GM12878 (cell line): ENCODE data around the gene DRICH1. TPM values are rescaled to one million over a fixed set of nuclear protein-coding genes. Genes with fewer than 3 reads are reported as not detected.

Source experiments
- ATAC-seq: fragments of 200-7000 bp; cut with Tn5 transposase; 3 replicates; pipeline ENCODE4 v1.9.1; 2020; ENCODE audit warnings: mild to moderate bottlenecking, moderate library complexity
- BruUV-seq: library from RNA; stranded (reverse); fragments of 400-500 nt; replicated peaks from 2 replicates; lab custom pipeline; 2021; lab: Mats Ljungman, UMichigan
- CTCF ChIA-PET: fragments of 300-600 bp; sonication (Branson Sonifier 250); formaldehyde crosslinking; extraction: SDS; loops from one replicate; lab custom pipeline; 2021; ENCODE audit warnings: inconsistent platforms; lab: Yijun Ruan, JAX
- POLR2A ChIA-PET: fragments of 350-600 bp; formaldehyde crosslinking; extraction: SDS; loops from one replicate; lab custom pipeline; 2021; ENCODE audit warnings: inconsistent platforms; lab: Charles Lee
- RAD21 ChIA-PET: fragments of 300-600 bp; sonication (Branson Sonifier 250); formaldehyde crosslinking; loops from one replicate; lab custom pipeline; 2023; ENCODE audit warnings: antibody characterized with exemption; ENCODE audit not compliant: unreplicated experiment; lab: Charles Lee
- SMC1A ChIA-PET: fragments of 300-600 bp; sonication (Branson Sonifier 250); formaldehyde crosslinking; loops from one replicate; lab custom pipeline; 2023; ENCODE audit not compliant: unreplicated experiment, uncharacterized antibody; lab: Charles Lee
- DNase-seq: peaks from one replicate; pipeline ENCODE4 v3.0.0-alpha.2; 2011; ENCODE audit warnings: low read depth, low spot score
- FAIRE-seq: peaks from 3 replicates; lab custom pipeline; 2011; peaks lifted over from hg19 to GRCh38; lab: Jason Lieb, UNC
- H2AFZ ChIP-seq: 2 replicates; pipeline ENCODE4 v1.6.0; 2011; ENCODE audit warnings: low read depth, low read length, control low read depth; ENCODE audit not compliant: control insufficient read depth
- H3K27ac ChIP-seq: 2 replicates; pipeline ENCODE4 v1.5.1; 2011; ENCODE audit warnings: control low read depth; ENCODE audit not compliant: control insufficient read depth, insufficient read depth
- H3K27me3 ChIP-seq, 2 experiments: replicated peaks in 1 of 2; 2 replicates each; pipeline versions ENCODE4 v1.6.0 to v1.6.1; 2011; ENCODE audit warnings: low read length in 1 of 2; ENCODE audit not compliant: control insufficient read depth in 2 of 2, insufficient read depth in 2 of 2
- H3K36me3 ChIP-seq, 2 experiments: 2 replicates each; pipeline ENCODE4 v1.5.1; 2011; ENCODE audit warnings: low read length in 1 of 2; ENCODE audit not compliant: control insufficient read depth in 2 of 2, insufficient read depth in 2 of 2
- H3K4me1 ChIP-seq: 2 replicates; pipeline ENCODE4 v1.6.1; 2011; ENCODE audit warnings: mild to moderate bottlenecking, low read length, moderate library complexity, mixed read lengths; ENCODE audit not compliant: control insufficient read depth, insufficient read depth
- H3K4me2 ChIP-seq: 2 replicates; pipeline ENCODE4 v1.6.0; 2011; ENCODE audit warnings: control low read depth; ENCODE audit not compliant: control insufficient read depth, insufficient read depth
- H3K4me3 ChIP-seq: fragments of 200-600 bp; sonication (generic); 2 replicates; pipeline ENCODE4 v1.5.1; 2016
- H3K79me2 ChIP-seq: 2 replicates; pipeline ENCODE4 v1.6.0; 2011; ENCODE audit warnings: low read length; ENCODE audit not compliant: control insufficient read depth, insufficient read depth
- H3K9ac ChIP-seq: 2 replicates; pipeline ENCODE4 v1.8.0; 2011; ENCODE audit warnings: low read length, control low read depth, mixed read lengths; ENCODE audit not compliant: control insufficient read depth, insufficient read depth
- H3K9me3 ChIP-seq: replicated peaks from 3 replicates; pipeline ENCODE4 v1.5.1; 2011; ENCODE audit warnings: mild to moderate bottlenecking, low read length; ENCODE audit not compliant: control insufficient read depth, insufficient read depth
- H4K20me1 ChIP-seq: 2 replicates; pipeline ENCODE4 v1.6.0; 2011; ENCODE audit not compliant: control insufficient read depth, insufficient read depth
- BCL11A ChIP-seq: IDR thresholded peaks from 2 replicates; pipeline ENCODE4 v1.6.1; 2011; ENCODE audit warnings: low read depth, low read length
- CBFB ChIP-seq: IDR thresholded peaks from 2 replicates; pipeline ENCODE4 v1.6.1; 2016; ENCODE audit warnings: antibody characterized with exemption, low read depth
- CREB1 ChIP-seq: IDR thresholded peaks from 2 replicates; pipeline ENCODE4 v1.6.1; 2012; ENCODE audit warnings: low read depth, mild to moderate bottlenecking, inconsistent platforms
- EZH2 ChIP-seq: IDR thresholded peaks from 2 replicates; pipeline ENCODE4 v1.6.1; 2012; ENCODE audit warnings: low read depth, mild to moderate bottlenecking, control low read depth, inconsistent platforms, low read length, borderline replicate concordance; ENCODE audit not compliant: control insufficient read depth
- GABPA ChIP-seq: IDR thresholded peaks from 2 replicates; pipeline ENCODE4 v1.6.1; 2014; ENCODE audit warnings: antibody characterized with exemption, low read depth, mild to moderate bottlenecking, inconsistent platforms
- HCFC1 ChIP-seq: fragments of 150-350 bp; IDR thresholded peaks from 2 replicates; pipeline ENCODE4 v1.6.1; 2014; ENCODE audit warnings: low read length
- JUNB ChIP-seq: IDR thresholded peaks from 2 replicates; pipeline ENCODE4 v1.6.1; 2016; ENCODE audit warnings: antibody characterized with exemption, mild to moderate bottlenecking
- MEF2A ChIP-seq: IDR thresholded peaks from 2 replicates; pipeline ENCODE4 v1.6.1; 2011; ENCODE audit warnings: low read depth, mild to moderate bottlenecking, low read length, moderate library complexity; ENCODE audit not compliant: insufficient read depth
- MEF2B ChIP-seq: fragments of 450-650 bp; IDR thresholded peaks from 2 replicates; pipeline ENCODE4 v1.6.1; 2018; ENCODE audit warnings: mild to moderate bottlenecking, moderate library complexity; ENCODE audit not compliant: partially characterized antibody, poor library complexity, severe bottlenecking
- MTA2 ChIP-seq: fragments of 450-650 bp; IDR thresholded peaks from 2 replicates; pipeline ENCODE4 v1.6.1; 2016; ENCODE audit warnings: low read depth, mild to moderate bottlenecking, moderate library complexity
- NFYB ChIP-seq: IDR thresholded peaks from 2 replicates; pipeline ENCODE4 v1.6.1; 2011; ENCODE audit warnings: low read depth, mild to moderate bottlenecking, low read length, improper control_type of control experiment, moderate library complexity; ENCODE audit not compliant: insufficient read depth
- NKRF ChIP-seq: fragments of 450-650 bp; conservative IDR thresholded peaks from 2 replicates; pipeline ENCODE4 v1.6.1; 2017; ENCODE audit warnings: mild to moderate bottlenecking, moderate library complexity
- PAX5 ChIP-seq: IDR thresholded peaks from 2 replicates; pipeline ENCODE4 v1.6.1; 2011; ENCODE audit warnings: low read depth, low read length, borderline replicate concordance
- PKNOX1 ChIP-seq: fragments of 450-650 bp; IDR thresholded peaks from 2 replicates; pipeline ENCODE4 v1.6.1; 2016; ENCODE audit warnings: mild to moderate bottlenecking
- POLR2A ChIP-seq: IDR thresholded peaks from 2 replicates; pipeline ENCODE4 v1.6.1; 2011; ENCODE audit warnings: low read depth, mild to moderate bottlenecking, low read length
- TBL1XR1 ChIP-seq: IDR thresholded peaks from 2 replicates; pipeline ENCODE4 v1.6.1; 2012; ENCODE audit warnings: low read depth, low read length, improper control_type of control experiment
- USF1 ChIP-seq: IDR thresholded peaks from 2 replicates; pipeline ENCODE4 v1.6.1; 2011; ENCODE audit warnings: borderline replicate concordance, low read depth, mild to moderate bottlenecking, moderate library complexity, mixed read lengths, low read length; ENCODE audit not compliant: insufficient read depth; ENCODE audit errors: extremely low read length
- ZNF207 ChIP-seq: fragments of 450-650 bp; IDR thresholded peaks from 2 replicates; pipeline ENCODE4 v1.6.1; 2014; ENCODE audit warnings: antibody characterized with exemption, mild to moderate bottlenecking, borderline replicate concordance
- ZNF274 ChIP-seq: IDR thresholded peaks from one replicate; pipeline ENCODE4 v1.8.0; 2011; ENCODE audit not compliant: insufficient read length, insufficient read depth
- ZNF384 ChIP-seq: IDR thresholded peaks from 2 replicates; pipeline ENCODE4 v1.6.1; 2012; ENCODE audit warnings: low read depth, mild to moderate bottlenecking, low read length, improper control_type of control experiment, borderline replicate concordance
- WGBS: methylation state at CpG from one replicate; pipeline ENCODE4 v1.1.6; 2016; ENCODE audit warnings: low lambda C conversion rate; ENCODE audit not compliant: insufficient replicate concordance, insufficient coverage; ENCODE audit errors: missing lambda C conversion rate; 5-methylcytosine and 5-hydroxymethylcytosine counted together
- in situ Hi-C: fragments of 300-500 bp; cut with MboI; formaldehyde crosslinking; loops from 9 replicates; pipeline ENCODE4 v1.14.3; 2018; ENCODE audit warnings: mixed read lengths
- intact Hi-C: fragments of 100-400 bp; cut with micrococcal nuclease; formaldehyde crosslinking; loops from one replicate; pipeline ENCODE4 v1.14.2; 2022; ENCODE audit not compliant: unreplicated experiment
- polyA plus RNA-seq, 11 experiments: library from polyadenylated mRNA; depleted of rRNA in 4 of 11; unstranded in 6 of 11; stranded (reverse) in 5 of 11; fragments of >200 nt; fragmentation: Nextera tagmentation in 4 of 11; fragmentation: Illumina TruSeq in 1 of 11; extraction: Ambion mirVana in 4 of 11; extraction: Trizol in 1 of 11; gene quantifications; 1 replicate in 1 of 11; 2 replicates in 10 of 11; pipeline versions ENCODE4 v1.2.1 to v1.2.3, GENCODE V29; 2011 to 2016; ENCODE audit warnings: inconsistent platforms in 2 of 11, missing spikeins in 2 of 11, low read depth in 1 of 11
- total RNA-seq, 4 experiments: library from RNA; depleted of rRNA in 3 of 4; stranded (reverse); fragments of >200 nt in 3 of 4; fragmentation: Illumina TruSeq in 1 of 4; extraction: Trizol in 1 of 4; gene quantifications; 2 replicates each; pipeline versions ENCODE4 v1.2.1 to v1.2.3, GENCODE V29; 2013 to 2021

The DRICH1 gene
- total and polyA plus RNA-seq, 10 of the 15 experiments (the other 5 are each of a cell fraction or from before 2014, with no cell fraction given): not detected

GRCh38 chr22:23576681-23577080 is 55.4 kb downstream of the DRICH1 start:
- no peak for ATAC-seq
- in situ Hi-C loops: no loop called here
- Histone ChIP-seq H2AFZ (no peak overlapping the region), H3K4me3 (no peak overlapping the region), H3K4me2 (no peak overlapping the region), H3K79me2 (no peaks in the 10 kb centered on the region), H3K27ac (no peak overlapping the region), H3K9ac (no peak overlapping the region), H4K20me1 (no peaks in the 10 kb centered on the region), H3K36me3 (no peaks in the 10 kb centered on the region), H3K4me1 (no peaks in the 10 kb centered on the region), H3K9me3 (no peaks in the 10 kb centered on the region), H3K27me3 (no peaks in the 10 kb centered on the region; a peak in 1 of 4 replicates)
- ChIA-PET SMC1A (no interaction called here), POLR2A (no interaction called here), RAD21 (interaction anchor here (0.8 kb wide), 1 partner anchor 190 kb away, joined by 4 read pairs; no protein-coding TSS in a partner anchor), CTCF (interaction anchor here (0.6 to 2.5 kb wide), 2 partner anchors 14 to 151 kb away, joined by 3 to 14 read pairs; no protein-coding TSS in a partner anchor)
- FAIRE-seq: no peak
- TF ChIP-seq MEF2A (no peak), PAX5 (no peak), TBL1XR1 (no peak), MEF2B (no peak), GABPA (no peak), HCFC1 (no peak), ZNF384 (no peak), CBFB (no peak), ZNF274 (no peak), JUNB (no peak), NFYB (no peak), CREB1 (no peak), ZNF207 (no peak), EZH2 (no peak), USF1 (no peak), PKNOX1 (no peak), MTA2 (no peak), NKRF (no peak), BCL11A (no peak), POLR2A (no peak)
- WGBS: 14% methylated on average over 5 of the region's 5 CpGs
- no peak for DNase-seq
- BruUV-seq: no TSS peak
- intact Hi-C loops: no loop called here
